ENCODE data around the gene CNDP1. TPM values are rescaled to one million over a fixed set of nuclear protein-coding genes. Genes with fewer than 3 reads are reported as not detected.

CNDP1 gene
- polyA plus RNA-seq, 3 donors from 2014 or later = not detected

DNA sequence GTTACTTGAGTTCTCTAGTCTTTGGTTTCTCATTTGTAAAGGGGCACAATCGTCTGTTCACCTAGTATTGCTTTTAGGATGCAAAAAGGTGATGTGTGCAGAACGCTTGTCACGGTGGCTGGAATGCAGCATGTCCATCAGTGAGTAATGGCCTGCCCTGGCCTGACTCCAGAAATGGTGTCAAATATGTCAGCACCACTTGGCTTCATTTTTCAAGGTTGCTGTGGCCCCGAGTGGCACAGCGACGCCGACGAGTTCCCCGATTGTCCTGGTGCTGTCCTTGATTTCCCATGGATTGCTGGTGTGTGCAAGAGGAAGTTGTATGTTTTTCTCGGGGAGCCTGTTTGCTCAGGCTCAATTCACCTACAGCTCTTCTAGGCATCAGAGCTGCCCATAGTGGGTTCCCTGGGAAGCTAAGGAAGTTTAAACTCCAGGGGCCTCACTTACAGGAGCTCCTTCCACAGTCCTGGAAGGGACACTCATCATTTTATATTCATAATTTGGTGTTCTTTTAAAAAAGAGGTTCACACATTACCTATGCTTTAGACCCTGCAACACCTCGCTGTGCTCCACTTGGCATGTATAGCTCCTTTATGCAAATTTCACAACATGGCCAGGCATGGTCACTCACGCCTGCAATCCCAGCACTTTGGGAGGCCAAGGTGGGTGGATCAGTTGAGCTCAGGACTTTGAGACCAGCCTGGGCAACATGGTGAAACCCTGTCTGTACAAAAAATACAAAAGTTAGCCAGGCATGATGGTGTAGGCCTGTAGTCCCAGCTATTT is 37.8 kb downstream of the CNDP1 start:
- Mint-ChIP-seq H3K27me3 (ENCODE audit: low read depth in 3 of 3) (peaks cover 2 to 17% (median 5%) of the 10 kb centered on the region in 3 donors), H3K27ac (no peak overlapping the region), H3K4me1 (no peaks in the 10 kb centered on the region), H3K36me3 (peaks cover 0 to 4% (median 0%) of the 10 kb centered on the region in 3 donors), H3K4me3 (no peak overlapping the region), H3K9me3 (no peaks in the 10 kb centered on the region)
- no peak for DNase-seq

DNA sequence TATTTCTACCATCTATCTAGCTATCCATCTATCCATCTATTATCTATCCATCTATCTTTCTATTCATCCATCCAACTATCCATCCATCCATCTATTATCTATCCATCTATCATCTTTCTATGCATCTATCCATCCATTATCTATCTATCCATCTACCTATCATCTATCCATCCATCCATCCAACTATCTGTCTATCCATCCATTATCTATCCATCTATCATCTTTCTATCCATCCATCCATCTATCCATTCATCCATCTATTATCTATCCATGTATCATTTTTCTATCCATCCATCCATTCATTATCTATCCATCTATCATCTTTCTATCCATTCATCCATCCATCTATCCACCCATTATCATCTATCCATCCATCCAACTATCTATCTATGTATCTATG is 38.8 kb downstream of the CNDP1 start:
- no peak overlapping the region for H3K4me3 Mint-ChIP-seq
- peaks cover 0 to 4% (median 0%) of the 10 kb centered on the region in 3 donors for H3K36me3 Mint-ChIP-seq

DNA sequence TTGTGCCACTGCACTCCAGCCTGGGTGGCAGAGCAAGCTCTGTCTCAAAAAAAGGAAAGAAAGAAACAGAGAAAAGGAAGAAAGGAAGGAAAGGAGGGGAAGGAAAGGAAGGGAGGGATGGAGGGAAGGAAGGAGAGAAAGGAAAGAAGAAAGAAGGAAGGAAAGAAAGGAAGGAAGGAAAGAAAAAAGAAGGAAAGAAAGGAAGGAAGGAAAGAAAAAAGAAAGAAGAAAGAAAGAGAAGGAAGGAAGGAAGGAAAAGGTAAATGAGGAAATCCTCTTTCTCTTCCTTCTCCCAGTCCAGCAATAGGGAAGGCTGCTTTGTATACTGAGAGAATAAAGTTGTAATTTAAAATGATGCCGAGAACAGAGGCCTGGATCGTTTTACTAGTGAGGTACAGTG is 40.6 kb downstream of the CNDP1 start:
- Mint-ChIP-seq H3K4me1 (no peaks in the 10 kb centered on the region), H3K4me3 (no peak overlapping the region), H3K27me3 (ENCODE audit: low read depth in 3 of 3) (peaks cover 2 to 18% (median 4%) of the 10 kb centered on the region in 3 donors), H3K36me3 (peaks cover 0 to 4% (median 0%) of the 10 kb centered on the region in 3 donors), H3K27ac (no peak overlapping the region), H3K9me3 (no peaks in the 10 kb centered on the region)
- DNase-seq = no peak

More for the DNA sequence above, 38.8 kb downstream of the CNDP1 start:
- H3K4me1 Mint-ChIP-seq = no peaks in the 10 kb centered on the region
- H3K27me3 Mint-ChIP-seq (ENCODE audit: low read depth in 3 of 3) = peaks cover 2 to 17% (median 4%) of the 10 kb centered on the region in 3 donors
- H3K27ac Mint-ChIP-seq = no peak overlapping the region
- no peak for DNase-seq
- no peaks in the 10 kb centered on the region for H3K9me3 Mint-ChIP-seq

DNA sequence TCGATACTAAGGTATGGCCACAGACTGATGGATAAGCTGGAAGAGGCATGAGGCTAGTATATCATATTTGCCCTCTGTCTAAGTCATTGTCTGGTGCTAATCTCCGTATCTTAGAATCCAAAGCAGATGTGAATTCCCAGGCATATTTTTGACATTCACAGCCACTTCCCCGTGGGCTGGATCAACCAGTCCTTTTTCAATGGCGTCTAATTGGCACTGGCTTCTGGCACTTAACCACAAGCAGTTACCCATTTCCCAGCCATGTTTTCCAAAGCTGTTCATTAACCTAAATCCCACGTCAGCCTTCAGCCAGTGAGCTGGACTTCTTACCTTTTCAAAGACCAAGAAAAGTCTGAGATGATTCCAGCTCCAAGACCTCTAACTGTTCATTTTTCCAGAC is 42.7 kb downstream of the CNDP1 start:
- H3K9me3 Mint-ChIP-seq = no peaks in the 10 kb centered on the region
- no peak for DNase-seq
- peaks cover 2 to 18% (median 4%) of the 10 kb centered on the region in 3 donors for H3K27me3 Mint-ChIP-seq (ENCODE audit: low read depth in 3 of 3)
- no peaks in the 10 kb centered on the region for H3K4me1 Mint-ChIP-seq
- H3K36me3 Mint-ChIP-seq = peaks cover 0 to 4% (median 0%) of the 10 kb centered on the region in 3 donors
- no peak overlapping the region for H3K27ac Mint-ChIP-seq
- no peak overlapping the region for H3K4me3 Mint-ChIP-seq

DNA sequence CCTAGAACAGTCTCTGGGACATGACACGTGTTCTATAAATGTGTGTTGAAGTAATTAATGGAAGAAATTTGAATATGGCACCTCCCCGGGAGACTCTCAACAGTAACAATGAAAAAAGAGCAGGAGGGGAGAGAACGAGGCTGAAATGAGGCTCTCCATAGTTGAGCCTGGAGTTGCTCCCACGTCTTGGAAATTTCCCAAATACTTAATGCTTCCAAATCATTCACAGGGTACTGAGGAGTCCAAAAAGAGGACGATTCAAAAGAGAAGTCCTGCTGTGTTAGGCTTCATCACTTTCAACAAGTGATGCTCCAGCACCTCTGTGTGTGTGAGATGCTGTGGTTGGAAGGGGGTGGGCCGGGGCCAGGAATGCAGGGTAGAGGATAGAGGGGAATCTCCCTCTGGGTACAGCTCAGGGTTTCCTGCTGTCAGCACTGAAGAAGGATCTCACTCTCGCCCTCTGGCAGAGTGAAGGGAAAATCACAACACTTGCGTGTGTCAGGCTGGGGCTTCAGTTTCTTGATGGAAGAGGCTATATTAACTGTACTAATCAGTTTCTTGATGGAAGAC is 45.3 kb downstream of the CNDP1 start:
- Mint-ChIP-seq H3K27ac (no peak overlapping the region), H3K4me1 (no peaks in the 10 kb centered on the region), H3K27me3 (ENCODE audit: low read depth in 3 of 3) (peaks cover 2 to 16% (median 8%) of the 10 kb centered on the region in 3 donors), H3K4me3 (no peak overlapping the region), H3K36me3 (no peaks in the 10 kb centered on the region), H3K9me3 (no peaks in the 10 kb centered on the region)
- no peak for DNase-seq

DNA sequence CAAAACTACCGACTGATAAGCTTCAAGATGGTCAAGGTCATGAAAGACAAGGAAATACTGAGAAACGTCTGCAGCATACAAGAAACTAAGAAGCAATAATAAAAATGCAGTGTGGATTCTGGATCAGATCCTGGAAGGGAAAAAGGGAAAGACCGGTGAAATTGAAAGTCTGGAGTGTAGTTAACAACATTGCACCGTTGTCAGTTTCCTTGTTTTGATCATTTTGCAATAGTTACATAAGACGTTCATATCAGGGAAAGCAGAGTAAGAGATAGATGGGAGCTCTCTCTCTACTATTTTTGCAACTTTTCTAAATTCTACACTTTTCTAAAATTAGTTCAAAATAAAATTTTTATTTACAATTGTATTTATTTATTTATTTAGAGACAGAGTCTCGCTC is 48.3 kb downstream of the CNDP1 start:
- no peaks in the 10 kb centered on the region for H3K36me3 Mint-ChIP-seq
- H3K4me1 Mint-ChIP-seq = no peaks in the 10 kb centered on the region
- no peaks in the 10 kb centered on the region for H3K9me3 Mint-ChIP-seq
- no peak for DNase-seq
- no peak overlapping the region for H3K4me3 Mint-ChIP-seq
- no peak overlapping the region for H3K27ac Mint-ChIP-seq
- H3K27me3 Mint-ChIP-seq (ENCODE audit: low read depth in 3 of 3) = peaks cover 7 to 20% (median 11%) of the 10 kb centered on the region in 3 donors

DNA sequence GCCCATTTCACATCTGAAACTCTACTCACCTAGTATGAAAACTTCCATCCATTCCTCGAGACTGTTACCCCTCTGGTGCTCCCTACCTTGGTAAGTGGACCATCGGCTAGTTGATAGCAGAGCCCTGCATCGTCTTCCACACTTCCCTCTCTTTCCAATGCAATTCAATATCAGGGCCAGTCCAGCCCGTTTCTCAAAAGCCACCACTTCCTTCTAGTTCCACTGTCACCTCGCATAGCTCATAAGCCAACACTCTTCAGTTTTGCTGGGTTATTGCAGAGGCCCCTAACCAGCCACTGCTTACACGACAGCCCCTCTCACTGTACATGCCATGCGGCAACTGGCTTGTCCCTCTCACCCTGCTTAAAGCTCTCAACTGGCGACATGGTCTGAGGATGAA is 53.1 kb downstream of the CNDP1 start:
- Mint-ChIP-seq H3K9me3 (no peaks in the 10 kb centered on the region), H3K4me1 (no peaks in the 10 kb centered on the region), H3K4me3 (no peak overlapping the region), H3K36me3 (no peaks in the 10 kb centered on the region), H3K27me3 (ENCODE audit: low read depth in 3 of 3) (peaks cover 5 to 12% (median 7%) of the 10 kb centered on the region in 3 donors), H3K27ac (no peak overlapping the region)
- DNase-seq = no peak

DNA sequence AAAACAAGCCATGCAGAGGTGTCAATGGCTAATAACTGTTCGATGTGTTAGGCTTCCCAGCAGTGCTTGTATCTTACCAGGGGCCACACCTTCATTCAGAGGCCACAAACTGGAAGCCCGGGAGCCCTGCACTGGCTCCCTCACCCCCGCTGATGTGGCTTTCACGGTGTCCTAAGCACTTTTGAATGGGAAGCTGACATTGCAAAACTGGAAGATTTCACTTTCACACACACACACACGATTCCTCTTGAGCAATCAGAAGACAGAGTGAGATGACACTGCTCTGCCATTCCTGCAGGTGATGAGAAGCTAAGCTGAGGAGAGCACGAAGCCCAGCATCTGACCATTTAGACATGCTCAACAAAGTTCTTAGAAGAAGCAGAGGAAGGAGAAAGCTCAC is 54.7 kb downstream of the CNDP1 start:
- Mint-ChIP-seq H3K4me1 (peaks cover 0 to 7% of the 10 kb centered on the region in 2 donors), H3K9me3 (no peaks in the 10 kb centered on the region), H3K27me3 (ENCODE audit: low read depth in 3 of 3) (peaks cover 3 to 9% (median 5%) of the 10 kb centered on the region in 3 donors), H3K36me3 (peaks cover 0 to 4% (median 0%) of the 10 kb centered on the region in 3 donors), H3K27ac (no peak overlapping the region), H3K4me3 (no peak overlapping the region)
- no peak for DNase-seq

DNA sequence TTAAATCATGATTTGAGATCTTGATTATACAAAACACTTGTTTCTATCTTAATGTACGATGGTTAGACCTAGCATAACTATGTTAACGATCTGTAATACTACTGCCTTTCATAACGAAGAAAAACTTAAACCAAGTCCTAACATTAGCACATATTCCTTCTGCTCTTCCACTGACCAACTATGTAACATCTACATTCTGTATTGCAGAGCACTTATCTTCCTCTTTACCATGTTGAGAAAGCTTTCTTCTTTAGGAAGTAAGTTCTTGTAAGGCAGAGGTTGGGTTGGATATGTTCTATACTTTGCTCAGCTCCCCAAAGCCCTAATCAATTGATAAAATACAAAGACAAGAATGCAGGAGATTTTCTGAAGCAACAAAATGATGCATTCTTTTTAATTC is 55.5 kb downstream of the CNDP1 start:
- Mint-ChIP-seq H3K4me3 (no peak overlapping the region), H3K36me3 (peaks cover 0 to 4% (median 0%) of the 10 kb centered on the region in 3 donors), H3K4me1 (peaks cover 3 to 14% of the 10 kb centered on the region in 2 donors), H3K27me3 (ENCODE audit: low read depth in 3 of 3) (peaks cover 3 to 9% (median 5%) of the 10 kb centered on the region in 3 donors), H3K9me3 (no peaks in the 10 kb centered on the region), H3K27ac (peak overlapping the region in 2 of 6 donors; percentile 35 to 36)
- DNase-seq = no peak

DNA sequence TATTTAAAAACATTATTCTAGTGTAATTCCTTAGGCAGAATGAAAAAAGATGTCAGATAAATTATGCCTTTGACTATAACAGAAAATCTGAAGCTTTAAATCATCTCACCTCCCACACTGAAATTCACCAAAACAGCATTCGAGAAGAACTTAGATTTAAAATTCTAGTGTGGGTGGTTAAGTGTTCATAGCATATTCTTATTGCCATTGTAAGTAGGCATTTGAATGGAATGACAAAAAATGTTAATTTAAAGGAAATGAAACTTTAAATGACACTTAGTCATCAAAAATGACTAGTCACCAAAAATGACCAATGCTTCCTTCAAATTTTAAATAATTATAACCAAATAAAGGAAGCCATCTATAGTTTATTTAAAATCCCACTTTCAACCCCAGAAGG is 56.4 kb downstream of the CNDP1 start:
- Mint-ChIP-seq H3K4me3 (no peak overlapping the region), H3K27ac (peak overlapping the region in 1 of 6 donors; percentile 21), H3K27me3 (ENCODE audit: low read depth in 3 of 3) (peaks cover 1 to 9% (median 4%) of the 10 kb centered on the region in 3 donors), H3K9me3 (no peaks in the 10 kb centered on the region), H3K36me3 (peaks cover 0 to 4% (median 0%) of the 10 kb centered on the region in 3 donors), H3K4me1 (peaks cover 12 to 23% of the 10 kb centered on the region in 2 donors)
- DNase-seq = no peak

DNA sequence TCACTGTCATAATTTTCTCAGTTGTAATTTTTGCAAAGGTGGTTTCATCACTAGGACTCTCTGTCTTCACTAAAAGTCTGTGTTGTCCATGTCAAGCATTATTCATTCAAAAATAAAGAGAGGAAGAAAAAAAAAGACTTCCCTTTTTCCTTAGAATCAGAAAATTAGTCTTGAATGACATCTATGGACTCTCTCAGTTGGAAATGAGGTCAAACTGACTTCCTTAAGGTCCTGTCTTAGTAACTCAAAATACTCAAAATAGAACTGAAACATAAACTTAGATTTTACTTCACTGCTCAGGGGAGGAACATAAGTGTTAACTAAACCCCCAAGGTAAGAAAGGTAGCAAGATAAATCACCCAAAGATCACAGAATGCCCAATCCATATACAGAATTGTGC is 61.1 kb downstream of the CNDP1 start:
- Mint-ChIP-seq H3K27ac (peak overlapping the region; percentile 36 to 97 (median 82)), H3K9me3 (no peaks in the 10 kb centered on the region), H3K36me3 (peaks cover 0 to 4% (median 0%) of the 10 kb centered on the region in 3 donors), H3K4me3 (peak overlapping the region; percentile 55 to 77 (median 69)), H3K27me3 (ENCODE audit: low read depth in 3 of 3) (peaks cover 14 to 22% (median 17%) of the 10 kb centered on the region in 3 donors), H3K4me1 (peaks cover 35 to 59% of the 10 kb centered on the region in 2 donors)
- no peak for DNase-seq

DNA sequence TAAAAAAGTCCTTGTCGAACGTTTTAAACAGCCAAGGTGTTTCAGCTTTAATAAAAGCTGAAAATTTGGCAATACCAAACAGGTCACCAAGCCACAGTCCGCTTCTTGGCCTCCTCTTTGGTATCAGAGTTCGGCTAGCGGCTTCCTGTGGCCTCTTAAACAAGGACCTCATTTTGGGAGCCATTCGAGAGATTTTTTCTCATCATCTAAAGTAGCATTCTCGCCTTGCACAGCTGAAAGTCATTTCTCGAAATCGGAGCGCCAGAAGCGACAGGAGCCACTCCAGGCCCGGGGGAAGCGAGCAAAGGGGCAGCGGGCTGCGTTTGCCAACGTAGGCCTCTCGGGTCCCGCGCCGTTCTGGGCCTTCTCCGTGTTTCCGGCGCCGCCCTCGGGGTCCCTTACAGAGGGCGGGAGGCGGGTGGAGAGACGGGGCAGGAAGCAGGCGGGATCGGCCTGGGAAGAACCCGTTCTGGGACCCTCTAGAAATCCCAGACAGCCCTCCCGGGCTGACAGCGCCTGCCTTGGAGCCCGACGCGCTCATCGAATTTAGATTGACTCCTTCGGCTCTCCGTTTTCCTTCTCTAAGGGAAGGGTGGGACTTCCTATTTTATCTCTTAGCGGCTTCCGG is 62.8 kb downstream of the CNDP1 start:
- peaks cover 0 to 11% (median 0%) of the 10 kb centered on the region in 3 donors for H3K36me3 Mint-ChIP-seq
- H3K4me3 Mint-ChIP-seq = peak overlapping the region; percentile 87 to 95 (median 95)
- H3K9me3 Mint-ChIP-seq = no peaks in the 10 kb centered on the region
- H3K4me1 Mint-ChIP-seq = peaks cover 38 to 69% of the 10 kb centered on the region in 2 donors
- DNase-seq = no peak
- peaks cover 14 to 22% (median 17%) of the 10 kb centered on the region in 3 donors for H3K27me3 Mint-ChIP-seq (ENCODE audit: low read depth in 3 of 3)
- peak overlapping the region; percentile 97 to 99 (median 98) for H3K27ac Mint-ChIP-seq

DNA sequence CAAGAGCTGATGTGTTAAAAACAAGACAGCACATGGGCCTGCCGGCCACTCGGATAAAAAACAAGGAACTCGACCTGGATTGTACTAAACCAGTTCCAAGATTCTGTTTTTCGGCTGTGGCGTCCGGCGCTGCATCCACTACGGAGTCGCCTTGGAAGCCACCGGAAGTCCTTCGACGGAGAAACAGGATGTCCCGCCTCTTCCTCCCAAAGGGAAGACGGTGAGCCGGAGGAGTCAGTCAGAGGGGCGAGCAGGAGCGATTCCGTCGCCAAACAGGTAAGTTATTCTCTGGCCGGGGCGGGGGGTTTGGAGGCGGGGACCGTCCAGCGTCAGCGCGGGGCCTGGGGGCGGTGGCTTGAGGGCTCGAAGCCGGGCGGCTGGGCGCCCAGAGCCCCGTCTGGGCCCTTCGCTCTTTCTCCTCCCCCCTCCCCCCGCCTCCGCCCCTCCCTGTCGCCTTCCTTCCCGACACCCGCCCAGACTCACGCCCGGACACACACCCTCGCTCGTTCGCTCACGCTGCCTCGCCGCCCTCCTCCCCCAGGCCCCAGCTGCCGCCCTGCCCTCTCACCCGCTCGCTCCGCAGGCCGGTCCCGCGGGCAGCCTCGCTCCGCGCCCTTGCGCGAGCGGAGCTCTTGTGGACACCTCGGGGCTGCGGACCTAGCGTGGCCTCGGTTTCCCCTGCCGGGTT is 63.5 kb downstream of the CNDP1 start, which contains the start of gene ZNF407:
ZNF407 (plus strand) TSS at position 209 of the 688 bp plus-strand sequence. CDS start 33,150 bp downstream, outside the sequence.
- Mint-ChIP-seq H3K36me3 (peaks cover 0 to 11% (median 0%) of the 10 kb centered on the region in 3 donors), H3K27me3 (ENCODE audit: low read depth in 3 of 3) (peaks cover 14 to 22% (median 17%) of the 10 kb centered on the region in 3 donors), H3K9me3 (no peaks in the 10 kb centered on the region), H3K4me3 (peak within 1 kb of the TSS; percentile 87 to 95 (median 95)), H3K4me1 (peaks cover 40 to 74% of the 10 kb centered on the region in 2 donors), H3K27ac (peak within 1 kb of the TSS; percentile 97 to 99 (median 98))
- DNase-seq = peak; percentile 89 to 93 (median 91)

Measured in immature natural killer cell (primary cell).